GM18867 (cell line): ENCODE measurements around the gene TRIM5.
"Not testable (repeated sequence)": the region's sequence is repeated elsewhere in the genome, so short reads cannot be mapped to it uniquely, and the experiment has no call there.

Experiments used
- ATAC-seq: cut with Tn5 transposase; IDR thresholded peaks from one replicate; pipeline ENCODE4 v1.9.1; 2021; ENCODE audit warnings: mild to moderate bottlenecking, moderate library complexity; ENCODE audit not compliant: unreplicated experiment

TRIM5 gene, protein sequence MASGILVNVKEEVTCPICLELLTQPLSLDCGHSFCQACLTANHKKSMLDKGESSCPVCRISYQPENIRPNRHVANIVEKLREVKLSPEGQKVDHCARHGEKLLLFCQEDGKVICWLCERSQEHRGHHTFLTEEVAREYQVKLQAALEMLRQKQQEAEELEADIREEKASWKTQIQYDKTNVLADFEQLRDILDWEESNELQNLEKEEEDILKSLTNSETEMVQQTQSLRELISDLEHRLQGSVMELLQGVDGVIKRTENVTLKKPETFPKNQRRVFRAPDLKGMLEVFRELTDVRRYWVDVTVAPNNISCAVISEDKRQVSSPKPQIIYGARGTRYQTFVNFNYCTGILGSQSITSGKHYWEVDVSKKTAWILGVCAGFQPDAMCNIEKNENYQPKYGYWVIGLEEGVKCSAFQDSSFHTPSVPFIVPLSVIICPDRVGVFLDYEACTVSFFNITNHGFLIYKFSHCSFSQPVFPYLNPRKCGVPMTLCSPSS

DNA sequence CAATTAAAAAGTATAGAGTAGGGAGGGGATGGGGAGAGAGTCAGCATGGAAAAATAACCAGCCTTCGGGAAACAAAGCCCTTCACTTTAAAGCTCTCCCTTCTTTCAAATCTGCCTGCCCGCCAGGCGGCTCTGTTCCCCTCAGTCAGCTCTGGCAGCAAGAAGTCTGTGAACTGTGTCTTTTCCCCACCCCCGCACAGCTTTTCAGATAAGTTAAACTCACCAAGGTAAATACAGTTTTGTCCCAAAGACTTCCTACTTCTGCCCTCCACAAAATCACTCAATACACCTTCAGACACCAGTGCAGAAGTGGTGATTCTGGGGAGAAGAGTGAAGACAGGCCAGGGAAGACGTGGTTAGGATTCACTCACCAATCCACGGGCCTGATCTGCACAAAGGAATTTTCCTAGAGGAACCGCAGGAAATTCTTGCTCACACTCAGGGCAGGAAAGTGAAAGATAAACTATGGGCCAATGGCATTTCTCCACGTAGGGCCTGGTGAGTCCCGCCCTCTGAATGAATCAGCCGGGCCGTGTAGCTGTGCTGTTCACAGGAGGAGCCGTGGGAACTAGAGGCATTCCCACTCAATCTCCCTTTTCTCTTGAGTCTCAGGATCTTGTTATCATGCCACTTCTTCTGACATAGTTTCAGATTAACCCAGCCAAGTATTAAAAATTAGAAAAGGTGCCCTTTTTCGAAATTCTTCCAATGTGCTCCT is at the start of gene TRIM5:
TSS of gene TRIM5 (minus strand) at position 429 of the 717 bp plus-strand sequence. CDS start 4,897 bp downstream, outside the sequence.
- ATAC-seq = peak; percentile 71

DNA sequence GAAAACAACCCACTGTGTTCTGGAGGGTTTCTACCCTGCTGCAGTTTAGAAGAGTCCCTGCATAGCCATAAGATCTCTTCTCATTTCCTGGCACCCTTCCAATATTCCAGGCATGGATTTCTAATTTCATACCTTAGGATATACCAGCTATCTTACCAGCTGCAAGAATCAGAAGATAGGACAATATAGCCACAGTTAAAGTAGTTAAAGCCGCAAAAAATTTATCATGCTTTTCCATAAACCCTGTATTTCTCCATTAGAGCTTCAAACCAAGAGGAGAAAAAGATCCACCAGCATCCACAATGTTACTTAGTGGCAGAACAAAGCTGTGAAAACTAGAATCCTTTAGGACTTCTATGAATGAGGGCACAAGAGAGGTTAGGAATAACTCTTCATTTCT is 42.8 kb upstream of the TRIM5 start:
- ATAC-seq = no peak

DNA sequence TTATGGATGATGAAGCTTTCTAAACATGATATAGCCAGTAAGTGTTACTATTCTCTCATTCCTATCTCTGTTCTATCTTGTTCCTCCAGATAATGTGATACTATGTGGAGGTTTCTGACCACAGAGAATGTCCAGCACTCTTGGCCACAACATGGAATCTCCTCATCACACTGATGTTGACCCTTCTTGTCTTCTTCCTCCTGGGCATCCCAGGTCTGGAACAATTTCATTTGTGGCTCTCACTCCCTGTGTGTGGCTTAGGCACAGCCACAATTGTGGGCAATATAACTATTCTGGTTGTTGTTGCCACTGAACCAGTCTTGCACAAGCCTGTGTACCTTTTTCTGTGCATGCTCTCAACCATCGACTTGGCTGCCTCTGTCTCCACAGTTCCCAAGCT is 41.5 kb upstream of the TRIM5 start:
- ATAC-seq = no peak

DNA sequence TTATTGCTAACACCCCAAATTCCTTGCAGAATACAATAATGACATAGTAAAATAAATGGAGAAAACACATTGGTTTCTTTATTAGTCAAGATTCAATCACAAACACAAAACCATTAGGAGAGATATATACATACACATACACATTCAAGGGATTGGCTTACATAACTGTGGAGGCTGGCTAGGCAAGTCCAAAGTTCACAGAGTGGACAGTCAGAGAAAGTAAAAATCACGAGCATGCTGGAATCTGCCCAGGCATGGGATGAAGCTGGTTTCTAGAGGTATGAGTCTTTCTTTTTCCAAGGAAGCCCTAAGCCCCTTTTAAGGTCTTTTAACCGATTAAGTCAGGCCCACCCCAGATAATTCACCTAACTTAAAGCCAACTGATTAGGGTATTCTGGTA is 37.7 kb upstream of the TRIM5 start:
- ATAC-seq = no peak

DNA sequence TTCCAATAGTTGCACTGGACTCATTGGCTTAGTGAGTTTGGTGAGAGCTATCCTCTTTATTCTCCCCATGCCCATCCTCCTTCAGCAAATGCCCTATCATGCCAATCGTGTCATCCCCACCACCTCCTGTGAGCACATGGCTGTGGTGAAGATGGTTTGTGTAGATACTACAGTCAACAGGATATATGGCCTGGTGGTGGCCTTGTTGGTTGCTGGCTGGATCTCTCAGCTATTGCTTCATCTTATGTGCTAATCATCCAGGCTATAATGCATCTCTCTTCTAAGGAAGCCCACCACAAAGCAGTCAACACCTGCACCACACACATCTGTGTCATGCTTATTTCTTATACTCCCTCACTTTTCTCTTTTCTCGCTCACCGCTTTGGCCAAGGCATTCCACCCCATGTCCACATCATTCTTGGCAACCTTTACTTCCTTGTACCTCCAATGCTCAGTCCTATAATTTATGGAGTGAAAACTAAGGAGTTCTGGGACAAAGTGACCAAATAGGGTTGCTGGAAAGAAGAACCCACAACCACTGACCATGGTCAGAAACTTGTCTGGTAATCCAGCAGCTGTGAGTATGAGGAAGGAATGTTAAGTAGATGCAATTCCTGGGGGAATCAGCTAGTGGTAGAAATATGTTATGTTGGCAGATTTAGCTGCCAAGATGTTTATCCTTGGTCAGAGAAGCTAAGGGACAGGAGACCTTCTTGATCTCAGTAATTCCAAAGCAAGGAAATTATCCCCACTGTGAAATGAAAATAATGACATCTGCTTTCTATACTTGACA is 35.0 kb upstream of the TRIM5 start:
- no peak for ATAC-seq

DNA sequence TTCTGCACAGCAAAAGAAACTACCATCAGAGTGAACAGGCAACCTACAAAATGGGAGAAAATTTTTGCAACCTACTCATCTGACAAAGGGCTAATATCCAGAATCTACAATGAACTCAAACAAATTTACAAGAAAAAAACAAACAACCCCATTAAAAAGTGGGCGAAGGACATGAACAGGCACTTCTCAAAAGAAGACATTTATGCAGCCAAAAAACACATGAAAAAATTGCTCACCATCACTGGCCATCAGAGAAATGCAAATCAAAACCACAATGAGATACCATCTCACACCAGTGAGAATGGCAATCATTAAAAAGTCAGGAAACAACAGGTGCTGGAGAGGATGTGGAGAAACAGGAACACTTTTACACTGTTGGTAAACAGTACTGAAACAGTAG is 31.6 kb upstream of the TRIM5 start:
- ATAC-seq = not testable (repeated sequence)

DNA sequence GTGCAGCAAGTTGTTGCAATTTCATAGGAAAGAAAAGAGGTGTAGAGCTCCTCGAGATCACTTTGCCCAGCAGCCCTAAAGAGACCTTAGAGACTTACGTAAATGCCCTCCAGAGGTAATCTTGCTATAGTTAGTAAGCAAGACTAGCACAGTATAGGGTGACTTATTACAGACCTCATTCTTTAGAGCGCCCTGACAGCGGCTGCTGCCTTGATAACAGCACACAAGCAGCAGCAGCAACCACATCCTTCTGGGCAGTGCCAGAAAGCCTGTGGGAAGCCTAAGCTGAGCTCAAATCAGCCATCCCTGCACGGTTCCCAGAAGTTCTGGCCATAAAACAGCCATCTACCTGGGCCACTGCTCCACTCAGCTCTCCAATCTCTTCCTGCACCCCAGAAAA is 28.8 kb upstream of the TRIM5 start:
- no peak for ATAC-seq

DNA sequence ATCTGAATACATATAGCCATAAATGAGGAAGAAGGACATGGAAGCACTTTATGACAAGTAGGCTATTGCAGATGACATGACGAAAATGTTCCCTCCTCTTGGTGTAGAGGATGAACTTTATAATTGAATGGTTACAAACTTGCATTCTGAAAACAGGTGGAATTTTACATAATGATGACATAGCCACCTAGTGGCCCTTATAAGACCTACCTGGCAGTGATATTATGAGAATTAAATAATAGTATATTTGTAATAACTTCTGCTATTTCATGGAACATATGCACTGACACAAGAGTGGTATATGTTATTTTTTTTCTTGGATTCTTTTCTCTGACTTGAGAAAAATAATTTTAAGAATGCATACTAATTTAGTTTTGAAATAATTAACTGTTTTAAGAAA is 27.6 kb upstream of the TRIM5 start:
- ATAC-seq = no peak

DNA sequence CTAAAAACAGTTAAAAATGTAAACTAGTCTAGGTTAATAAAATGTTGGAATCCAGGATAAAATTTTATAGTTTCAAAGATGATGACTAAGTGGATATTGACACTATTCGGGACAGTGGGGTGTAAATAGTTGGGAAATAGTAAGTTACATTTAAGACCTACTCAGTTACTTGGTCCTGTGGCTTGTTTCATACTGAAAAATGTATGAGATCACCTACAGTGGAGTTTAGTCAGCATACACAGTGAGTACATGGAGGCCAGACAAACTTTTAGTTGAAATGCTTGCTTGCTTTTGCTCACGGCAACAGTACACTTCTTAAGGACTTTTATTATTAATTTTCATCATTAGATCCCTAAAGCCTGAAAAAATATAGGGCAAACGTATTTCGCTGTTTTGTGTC is 20.8 kb upstream of the TRIM5 start:
- ATAC-seq = no peak

DNA sequence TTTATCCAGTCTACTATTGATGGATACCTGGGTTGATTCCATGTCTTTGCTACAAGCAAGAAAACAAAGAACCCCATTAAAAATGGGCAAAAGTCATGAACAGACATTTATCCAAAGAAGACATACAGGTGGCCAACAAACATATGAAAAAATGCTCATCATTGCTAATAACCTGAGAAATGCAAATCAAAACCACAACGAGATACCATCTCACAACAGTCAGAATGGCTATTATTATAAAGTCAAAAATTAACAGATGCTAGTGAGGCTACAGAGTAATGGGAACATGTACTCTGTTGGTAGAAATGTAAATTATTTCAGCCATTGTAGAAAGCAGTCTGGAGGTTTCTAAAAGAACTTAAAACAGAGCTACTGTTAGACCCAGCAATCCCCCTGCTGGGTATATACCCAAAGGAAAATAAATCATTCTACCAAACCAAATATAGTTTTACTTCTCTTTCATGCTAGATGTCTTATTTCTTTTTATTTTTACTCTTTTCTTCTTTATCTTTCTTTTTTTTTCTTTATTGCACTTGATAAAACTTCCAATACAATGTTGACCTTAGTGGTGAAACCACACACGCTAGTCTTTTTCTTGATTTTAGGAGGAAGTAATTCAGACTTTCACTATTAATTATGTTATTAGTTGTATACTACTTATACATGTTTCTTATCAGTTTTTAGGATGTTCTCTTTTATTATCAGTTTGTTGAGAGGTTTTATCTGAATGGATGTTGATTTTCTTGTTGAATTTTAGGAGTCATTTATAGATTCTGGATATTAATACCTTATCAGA is 19.1 kb upstream of the TRIM5 start:
- ATAC-seq = peak; percentile 82

DNA sequence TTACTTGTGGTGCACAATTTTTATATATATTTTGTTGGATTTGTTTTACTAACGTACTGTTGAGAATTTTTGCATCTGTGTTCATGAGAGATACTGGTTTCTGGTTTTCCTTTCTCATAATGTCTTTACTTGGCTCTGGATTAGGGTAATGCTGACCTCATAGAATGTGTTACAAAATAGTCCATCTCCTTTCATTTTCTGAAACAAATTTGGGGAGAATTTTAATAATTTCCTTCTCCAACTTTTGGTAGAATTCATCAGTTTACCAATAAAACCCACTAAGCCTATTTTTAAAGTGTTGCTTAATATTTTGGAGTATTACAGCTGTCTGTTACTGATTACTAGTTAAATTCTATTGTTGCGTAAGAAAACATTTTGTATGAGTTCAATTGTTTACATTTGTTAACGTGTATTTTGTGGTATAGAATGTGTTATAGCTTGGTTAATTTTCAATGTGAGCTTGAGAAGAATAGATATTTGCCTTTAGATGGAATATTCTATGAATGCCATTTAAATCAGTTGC is 16.2 kb upstream of the TRIM5 start:
- ATAC-seq = no peak

DNA sequence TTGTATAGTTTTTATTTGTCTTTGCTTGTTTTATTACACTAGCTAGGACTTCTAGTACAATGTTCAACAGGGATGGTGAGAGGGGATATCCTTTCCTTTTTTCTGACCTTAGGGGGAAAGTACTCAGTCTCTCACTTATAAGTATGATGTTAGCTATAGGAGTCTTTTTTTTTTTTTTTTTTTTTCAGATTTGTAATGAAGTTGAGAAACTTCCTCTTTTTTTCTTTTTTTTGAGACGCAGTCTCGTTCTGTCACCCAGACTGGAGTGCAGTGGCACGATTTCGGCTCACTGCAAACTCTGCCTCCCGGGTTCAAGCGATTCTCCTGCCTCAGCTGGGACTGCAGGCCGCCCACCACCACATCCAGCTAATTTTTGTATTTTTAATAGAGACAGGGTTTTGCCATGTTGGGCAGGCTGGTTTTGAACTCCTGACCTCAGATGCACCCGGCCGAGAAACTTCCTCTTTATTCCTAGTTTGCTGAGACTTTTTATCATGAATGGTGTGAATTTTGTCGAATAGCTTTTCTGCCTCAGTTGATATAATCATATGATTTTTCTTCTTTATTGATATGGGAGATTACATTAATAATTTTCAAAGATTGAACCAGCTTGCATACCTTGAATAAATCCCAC is 15.7 kb upstream of the TRIM5 start:
- no peak for ATAC-seq

DNA sequence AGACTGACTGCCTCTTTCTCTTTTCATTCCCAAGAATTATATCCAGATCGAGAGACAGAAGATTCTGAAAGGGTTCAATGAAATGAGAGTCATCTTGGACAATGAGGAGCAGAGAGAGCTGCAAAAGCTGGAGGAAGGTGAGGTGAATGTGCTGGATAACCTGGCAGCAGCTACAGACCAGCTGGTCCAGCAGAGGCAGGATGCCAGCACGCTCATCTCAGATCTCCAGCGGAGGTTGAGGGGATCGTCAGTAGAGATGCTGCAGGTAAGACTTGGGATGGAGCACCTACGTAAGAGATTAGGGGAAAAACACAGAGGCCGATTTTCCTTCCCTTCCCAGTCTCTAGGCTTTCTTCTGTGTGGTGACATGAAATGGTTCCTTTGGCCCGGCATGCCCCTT is 13.4 kb upstream of the TRIM5 start:
- no peak for ATAC-seq

DNA sequence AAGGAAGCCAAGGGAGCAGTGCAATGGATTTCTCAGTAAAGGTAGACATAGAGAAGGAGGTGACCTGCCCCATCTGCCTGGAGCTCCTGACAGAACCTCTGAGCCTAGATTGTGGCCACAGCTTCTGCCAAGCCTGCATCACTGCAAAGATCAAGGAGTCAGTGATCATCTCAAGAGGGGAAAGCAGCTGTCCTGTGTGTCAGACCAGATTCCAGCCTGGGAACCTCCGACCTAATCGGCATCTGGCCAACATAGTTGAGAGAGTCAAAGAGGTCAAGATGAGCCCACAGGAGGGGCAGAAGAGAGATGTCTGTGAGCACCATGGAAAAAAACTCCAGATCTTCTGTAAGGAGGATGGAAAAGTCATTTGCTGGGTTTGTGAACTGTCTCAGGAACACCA is 11.3 kb upstream of the TRIM5 start:
- no peak for ATAC-seq

DNA sequence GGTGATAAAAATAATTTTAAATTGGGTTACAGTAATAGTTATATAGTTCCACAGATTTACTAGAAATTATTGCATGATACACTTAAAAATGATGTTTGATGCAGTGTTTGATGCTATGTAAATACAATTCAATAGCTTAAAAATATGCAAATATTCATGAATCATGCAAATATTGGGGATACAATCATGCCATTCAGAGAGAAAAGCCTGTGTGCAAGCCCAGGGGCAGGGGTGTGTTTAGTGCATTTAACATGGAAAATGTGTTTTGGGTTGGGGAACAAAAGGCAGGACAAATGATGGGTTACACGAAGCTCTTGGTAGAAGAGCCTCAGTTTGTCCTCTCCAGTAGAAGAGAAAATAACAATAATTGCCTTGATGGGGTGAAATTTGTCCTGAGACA is 10.7 kb upstream of the TRIM5 start:
- ATAC-seq = no peak

DNA sequence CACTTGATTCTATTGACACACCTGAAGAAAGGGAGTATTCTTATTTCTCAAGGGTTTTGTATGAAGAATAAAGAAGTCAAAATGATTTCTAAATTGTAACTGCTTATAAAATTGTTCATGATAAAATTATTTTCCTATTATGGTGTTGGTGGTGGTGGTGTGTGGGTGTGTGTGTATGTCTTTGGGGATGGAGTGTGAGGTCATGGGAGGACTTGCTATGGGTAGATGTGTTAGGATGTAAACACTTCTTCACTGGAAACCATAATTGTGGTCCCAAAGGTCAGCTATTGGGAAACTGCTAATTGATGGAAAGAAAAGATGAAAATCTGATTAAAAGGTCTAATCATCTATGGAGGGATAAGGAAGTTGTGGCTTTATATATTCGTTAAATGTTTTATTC is 9.8 kb upstream of the TRIM5 start:
- ATAC-seq = no peak

DNA sequence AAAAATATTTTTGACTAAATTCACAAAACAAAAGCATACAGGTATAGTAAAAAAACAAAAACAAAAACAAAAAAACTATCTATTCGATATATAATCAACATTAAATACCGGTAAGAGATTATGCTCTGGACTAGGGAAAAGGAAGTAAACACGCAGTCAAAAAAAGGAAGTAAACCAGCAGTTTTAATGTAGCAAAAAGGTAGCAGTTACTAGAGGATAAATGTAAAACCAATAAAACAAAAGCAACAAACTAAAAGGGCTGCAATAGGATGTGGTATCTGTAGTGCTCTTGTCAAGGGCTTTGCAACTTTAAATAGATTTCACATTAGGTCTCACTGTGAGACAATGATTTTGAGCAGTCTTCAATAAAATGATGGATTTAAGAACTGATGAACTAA is 7.1 kb upstream of the TRIM5 start:
- no peak for ATAC-seq

DNA sequence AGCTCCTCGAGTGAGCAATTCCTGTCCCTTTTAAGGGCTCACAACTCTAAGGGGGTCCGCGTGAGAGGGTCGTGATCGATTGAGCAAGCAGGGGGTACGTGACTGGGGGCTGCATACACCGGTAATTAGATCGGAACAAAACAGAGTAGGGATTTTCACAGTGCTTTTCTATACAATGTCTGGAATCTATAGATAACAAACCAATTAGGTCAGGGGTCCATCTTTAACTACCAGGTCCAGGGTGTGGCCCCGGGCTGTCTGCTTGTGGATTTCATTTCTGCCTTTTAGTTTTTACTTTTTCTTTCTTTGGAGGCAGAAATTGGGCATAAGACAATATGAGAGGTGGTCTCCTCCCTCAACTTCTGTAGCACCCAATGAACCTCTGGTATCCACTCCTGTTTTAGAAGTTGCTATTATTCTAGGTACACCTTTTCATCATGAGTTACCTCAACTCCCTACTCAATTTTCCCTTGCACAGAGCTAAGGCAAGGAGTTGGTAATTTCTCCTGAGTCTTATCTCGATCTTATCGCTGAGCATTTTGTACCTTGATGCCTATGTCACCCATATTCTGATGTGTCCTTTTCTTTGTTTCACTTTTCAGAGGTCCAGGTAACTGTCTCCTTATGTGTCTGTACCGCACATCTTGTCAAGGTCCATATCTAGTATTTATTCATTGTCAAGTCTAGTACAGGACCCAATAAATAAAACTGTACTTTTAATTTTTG is 6.5 kb upstream of the TRIM5 start:
- ATAC-seq = peak; percentile 22

DNA sequence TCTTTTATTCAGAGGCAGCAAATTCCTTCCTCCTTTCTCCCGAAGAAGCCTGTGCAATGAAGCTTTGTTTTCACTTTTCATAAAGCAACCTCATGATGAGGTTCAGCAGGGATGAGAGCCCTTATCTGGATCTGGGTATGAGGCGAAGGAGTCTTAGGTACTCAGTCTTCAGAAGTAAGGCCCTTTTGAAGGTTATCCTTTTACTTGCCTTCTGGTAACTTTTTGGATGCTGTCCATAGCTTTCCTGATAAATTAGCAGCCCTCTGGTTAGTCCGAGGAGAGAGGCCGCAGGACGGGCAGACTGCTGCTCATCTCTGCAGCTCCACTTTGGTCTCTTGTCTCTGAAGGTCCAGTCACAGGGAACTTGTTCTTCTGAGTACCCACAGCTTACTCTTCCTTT is 5.9 kb upstream of the TRIM5 start:
- no peak for ATAC-seq
